Fibroblast of the aortic adventitia (primary cell): ENCODE data around the gene KIF1B. TPM values are rescaled to one million over a fixed set of nuclear protein-coding genes. Genes with fewer than 3 reads are reported as not detected.

Source experiments
- DNase-seq: peaks from one replicate; pipeline ENCODE4 v3.0.0-alpha.2; 2010; ENCODE audit warnings: low read depth
- H3K4me3 ChIP-seq: 2 replicates; pipeline ENCODE4 v1.5.1; 2011; ENCODE audit warnings: low read depth, mild to moderate bottlenecking, control low read depth, low read length, moderate library complexity
- CTCF ChIP-seq: IDR thresholded peaks from 2 replicates; pipeline ENCODE4 v1.5.1; 2011; ENCODE audit warnings: mild to moderate bottlenecking, low read length, control low read depth, inconsistent platforms; ENCODE audit not compliant: insufficient read depth
- small RNA-seq: library from RNA; depleted of rRNA; stranded (forward); fragments of <200 nt; gene quantifications from one replicate; pipeline ENCODE3, GENCODE V24; 2012
- total RNA-seq: library from RNA; depleted of rRNA; stranded (reverse); fragments of >200 nt; gene quantifications from 2 replicates; pipeline ENCODE4 v1.2.3, GENCODE V29; 2012; ENCODE audit warnings: low replicate concordance

The KIF1B gene
- total RNA-seq, 1 donor, result 34.8 TPM

- peak; percentile 81 for DNase-seq
- H3K4me3 ChIP-seq, result peak within 1 kb of the TSS; percentile 89
- peak; percentile 80 for TF ChIP-seq CTCF
Observed at GRCh38 chr1:10430216-10431069, 220.1 kb downstream of the KIF1B start, which contains the start of gene CENPS. Gene CENPS (plus strand): TSS chr1:10430433. CDS start chr1:10430518, 85 bp downstream.

Small RNA genes lying within 50 kb of the gene (small RNA-seq; reads per million reads assigned to genes)
- gene MIR1273D, result not detected
- not detected for gene RNU6-37P
- not detected for gene RNU6-828P

Other genes starting within 250 kb of the KIF1B start
- not detected in 2 replicates for gene RBP7, start 213.3 kb upstream of the KIF1B start, total RNA-seq
- 55.0 and 59.9 TPM in 2 replicates for gene UBE4B, start 177.6 kb upstream of the KIF1B start, total RNA-seq
- 108 and 494 TPM in 2 replicates for gene PGD, start 188.5 kb downstream of the KIF1B start, total RNA-seq
- 11.0 and 25.8 TPM in 2 replicates for gene CENPS, start 219.9 kb downstream of the KIF1B start, total RNA-seq
- 0.36 TPM in 1 of 2 replicates, not detected in the other for gene CORT, start 239.5 kb downstream of the KIF1B start, total RNA-seq